Esophagus squamous epithelium (tissue), 5 donors: ENCODE data around the gene FOXL3. TPM values are rescaled to one million over a fixed set of nuclear protein-coding genes. Genes with fewer than 3 reads are reported as not detected.

Source experiments
- DNase-seq: peaks from one replicate; lab custom pipeline; 2025; lab: John Stamatoyannopoulos, UW
- H3K27ac ChIP-seq, 4 donors: fragments of 200-600 bp; sonication (generic); one replicate each; pipeline ENCODE4 v1.5.1; 2016 to 2019; ENCODE audit warnings: mild to moderate bottlenecking in 1 of 4
- H3K27me3 ChIP-seq, 4 donors: fragments of 200-600 bp; sonication (generic); 1 replicate in 3 of 4; 2 replicates in 1 of 4; pipeline versions ENCODE4 v1.5.1 to v1.6.0; 2017 to 2021; ENCODE audit warnings: antibody characterized with exemption in 1 of 4
- H3K36me3 ChIP-seq, 3 donors: fragments of 200-600 bp; sonication (generic); one replicate each; pipeline ENCODE4 v1.5.1; 2016 to 2019
- H3K4me1 ChIP-seq, 3 donors: fragments of 200-600 bp; sonication (generic); one replicate each; pipeline ENCODE4 v1.5.1; 2017 to 2019
- H3K4me3 ChIP-seq, 4 donors: fragments of 200-600 bp; sonication (generic); 1 replicate in 3 of 4; 2 replicates in 1 of 4; pipeline ENCODE4 v1.5.1; 2016 to 2019; ENCODE audit warnings: mild to moderate bottlenecking in 2 of 4, moderate library complexity in 1 of 4
- H3K9me3 ChIP-seq, 3 donors: fragments of 200-600 bp; sonication (generic); one replicate each; pipeline ENCODE4 v1.5.1; 2016 to 2019
- CTCF ChIP-seq, 6 experiments: fragments of 450-650 bp in 4 of 6; fragments of 200-600 bp in 2 of 6; sonication (generic) in 2 of 6; IDR thresholded peaks; one replicate each; pipeline ENCODE4 v1.5.1; 2016 to 2019; ENCODE audit warnings: antibody characterized with exemption in 6 of 6, mild to moderate bottlenecking in 4 of 6, moderate library complexity in 4 of 6
- POLR2A ChIP-seq, 4 donors: fragments of 450-650 bp; IDR thresholded peaks; one replicate each; pipeline ENCODE4 v1.6.1; 2017; ENCODE audit warnings: antibody characterized with exemption in 4 of 4, mild to moderate bottlenecking in 4 of 4, moderate library complexity in 3 of 4
- WGBS, 2 donors: methylation state at CpG; one replicate each; pipeline ENCODE4 v1.1.5; 2018; 5-methylcytosine and 5-hydroxymethylcytosine counted together
- intact Hi-C: fragments of 100-400 bp; cut with DNase I; formaldehyde crosslinking; loops from one replicate; pipeline ENCODE4 v1.15.0; 2022
- total RNA-seq, 4 donors: library from RNA; depleted of rRNA; stranded (reverse); fragments of >200 nt; gene quantifications; one replicate each; pipeline ENCODE4 v1.1.0, GENCODE V29; 2016
- donor health status: DM: yes; HTN: yes; CAD: no.

Gene FOXL3
- total RNA-seq, 4 donors from 2014 or later: not detected

- no peaks in the 10 kb centered on the region for H3K36me3 ChIP-seq
- TF ChIP-seq CTCF (IDR thresholded peaks at IDR 0.05) (no peak), POLR2A (IDR thresholded peaks at IDR 0.05) (no peak)
- H3K27ac ChIP-seq: no peak overlapping the region
- peaks cover 2 to 9% (median 2%) of the 10 kb centered on the region in 3 donors for H3K4me1 ChIP-seq
- H3K4me3 ChIP-seq: no peak overlapping the region
- intact Hi-C loops: no loop called here
- peaks cover 0 to 5% (median 0%) of the 10 kb centered on the region in 3 donors for H3K9me3 ChIP-seq
- H3K27me3 ChIP-seq: peaks cover 0 to 21% (median 0%) of the 10 kb centered on the region in 4 donors
- DNase-seq: no peak
- WGBS, 2 donors: 90 to 93% methylated on average over 14 to 15 of the region's 29 CpGs
These were observed 37.4 kb downstream of the FOXL3 start for GRCh38 chr7:327233-327931.

- Histone ChIP-seq H3K36me3 (no peaks in the 10 kb centered on the region), H3K27me3 (peaks cover 0 to 28% (median 0%) of the 10 kb centered on the region in 4 donors), H3K9me3 (peaks cover 0 to 5% (median 0%) of the 10 kb centered on the region in 3 donors), H3K27ac (no peak overlapping the region), H3K4me3 (no peak overlapping the region), H3K4me1 (peaks cover 9 to 13% (median 10%) of the 10 kb centered on the region in 3 donors)
- intact Hi-C loops: no loop called here
- TF ChIP-seq POLR2A (IDR thresholded peaks at IDR 0.05): no peak
- no peak for TF ChIP-seq CTCF (IDR thresholded peaks at IDR 0.05)
- WGBS, 2 donors: 82 to 86% methylated on average over 20 to 22 of the region's 22 CpGs
- no peak for DNase-seq
These were observed 38.2 kb downstream of the FOXL3 start for GRCh38 chr7:327991-328702.

- 78% methylated on average over 17 to 18 of the region's 18 CpGs for WGBS, 2 donors
These were observed 39.8 kb downstream of the FOXL3 start for GRCh38 chr7:329691-330281.

GRCh38 chr7:330511-331230 lies 40.7 kb downstream of the FOXL3 start:
- Histone ChIP-seq H3K4me1 (peaks cover 13 to 20% (median 14%) of the 10 kb centered on the region in 3 donors), H3K27me3 (peaks cover 0 to 23% (median 0%) of the 10 kb centered on the region in 4 donors), H3K27ac (no peak overlapping the region), H3K9me3 (peaks cover 0 to 5% (median 0%) of the 10 kb centered on the region in 3 donors), H3K4me3 (no peak overlapping the region), H3K36me3 (no peaks in the 10 kb centered on the region)
- no peak for DNase-seq
- intact Hi-C loops: no loop called here
- WGBS, 2 donors: 83 to 90% methylated on average over 13 to 16 of the region's 16 CpGs
- no peak for TF ChIP-seq CTCF (IDR thresholded peaks at IDR 0.05)
- no peak for TF ChIP-seq POLR2A (IDR thresholded peaks at IDR 0.05)

More at GRCh38 chr7:329691-330281, 39.8 kb downstream of the FOXL3 start:
- Histone ChIP-seq H3K4me1 (peaks cover 13 to 20% (median 14%) of the 10 kb centered on the region in 3 donors), H3K4me3 (no peak overlapping the region), H3K27me3 (peaks cover 0 to 23% (median 0%) of the 10 kb centered on the region in 4 donors), H3K36me3 (no peaks in the 10 kb centered on the region), H3K27ac (no peak overlapping the region), H3K9me3 (peaks cover 0 to 5% (median 0%) of the 10 kb centered on the region in 3 donors)
- TF ChIP-seq CTCF (IDR thresholded peaks at IDR 0.05): no peak
- no peak for TF ChIP-seq POLR2A (IDR thresholded peaks at IDR 0.05)
- intact Hi-C loops: no loop called here
- DNase-seq: no peak
